Measurements from ENCODE around the gene COMTD1. TPM values are rescaled to one million over a fixed set of nuclear protein-coding genes. Genes with fewer than 3 reads are reported as not detected.

The COMTD1 gene
- total and polyA plus RNA-seq, 2 of the 8 experiments (the other 6 are each of a cell fraction or from before 2014, with no cell fraction given): 31.9 to 42.4 TPM

DNA sequence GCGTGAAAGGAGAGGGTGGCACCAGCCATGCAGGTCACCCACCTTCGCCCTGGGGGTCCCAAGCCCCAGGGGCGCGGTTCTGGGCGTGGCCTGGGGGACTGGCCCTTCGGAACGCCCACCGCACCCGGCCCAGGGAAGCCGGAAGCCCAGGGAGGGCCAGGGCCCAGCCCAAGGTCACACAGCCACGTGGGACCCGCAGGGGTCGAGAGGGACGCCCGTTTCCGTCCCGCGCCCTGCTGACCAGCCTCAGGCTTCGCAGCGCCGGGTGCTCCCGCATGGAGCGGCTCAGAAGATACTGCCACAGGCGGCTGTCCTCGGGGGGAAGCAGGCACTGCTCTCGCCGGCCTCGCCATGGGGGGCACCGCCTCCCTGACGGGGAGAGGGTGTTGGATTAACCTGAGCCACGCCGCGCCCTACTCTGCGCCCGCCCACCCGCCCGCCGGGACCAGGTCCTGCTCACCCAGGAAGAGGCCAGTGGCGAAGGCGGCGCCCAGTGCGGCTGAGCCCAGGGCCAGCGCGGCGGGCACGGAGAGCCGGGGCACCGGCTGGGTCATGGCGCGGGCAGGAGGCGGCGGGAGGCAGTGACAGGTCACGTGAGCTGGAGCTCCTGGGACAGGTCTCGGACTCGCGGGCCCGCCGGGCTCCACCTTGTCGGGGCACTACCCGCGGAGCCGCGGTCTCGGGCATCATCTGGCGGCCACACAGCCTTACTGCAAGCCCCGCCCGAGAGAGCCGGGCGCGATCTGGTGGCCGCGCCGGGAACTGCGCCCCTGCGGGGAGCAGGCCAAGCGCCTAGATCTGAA lies at the start of gene COMTD1 (continued):
- peak; percentile 36; the same call in 1 of the 2 replicates for TF ChIP-seq EGR1 (IDR thresholded peaks at IDR 0.05; ENCODE audit: borderline replicate concordance, low read depth, low read length)
- TF ChIP-seq TAF1 (IDR thresholded peaks at IDR 0.05; ENCODE audit: low read depth, low read length): peak; percentile 50; the same call in 1 of the 2 replicates
- TF ChIP-seq, protein P1, sequence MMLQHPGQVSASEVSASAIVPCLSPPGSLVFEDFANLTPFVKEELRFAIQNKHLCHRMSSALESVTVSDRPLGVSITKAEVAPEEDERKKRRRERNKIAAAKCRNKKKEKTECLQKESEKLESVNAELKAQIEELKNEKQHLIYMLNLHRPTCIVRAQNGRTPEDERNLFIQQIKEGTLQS (IDR thresholded peaks at IDR 0.05; ENCODE audit: insufficient read depth, low read depth, low read length): peak; percentile 81
- no peak for TF ChIP-seq SIRT6 (IDR thresholded peaks at IDR 0.05; ENCODE audit: low read length)
- no peak for TF ChIP-seq ZNF274 (IDR thresholded peaks at IDR 0.05; ENCODE audit: borderline replicate concordance, extremely low read depth, low read length)
- TF ChIP-seq GTF2F1 (IDR thresholded peaks at IDR 0.05; ENCODE audit: borderline replicate concordance, low read depth, low read length): no peak
- TF ChIP-seq TAF7 (optimal IDR thresholded peaks at IDR 0.05; ENCODE audit: borderline replicate concordance, low read depth, low read length): peak; percentile 47
